GM19438 (cell line): ENCODE measurements around the gene AKAP6.

ENCODE experiments used
- ATAC-seq: cut with Tn5 transposase; IDR thresholded peaks from one replicate; pipeline ENCODE4 v1.9.1; 2021; ENCODE audit warnings: low read depth; ENCODE audit not compliant: unreplicated experiment

The AKAP6 gene

DNA sequence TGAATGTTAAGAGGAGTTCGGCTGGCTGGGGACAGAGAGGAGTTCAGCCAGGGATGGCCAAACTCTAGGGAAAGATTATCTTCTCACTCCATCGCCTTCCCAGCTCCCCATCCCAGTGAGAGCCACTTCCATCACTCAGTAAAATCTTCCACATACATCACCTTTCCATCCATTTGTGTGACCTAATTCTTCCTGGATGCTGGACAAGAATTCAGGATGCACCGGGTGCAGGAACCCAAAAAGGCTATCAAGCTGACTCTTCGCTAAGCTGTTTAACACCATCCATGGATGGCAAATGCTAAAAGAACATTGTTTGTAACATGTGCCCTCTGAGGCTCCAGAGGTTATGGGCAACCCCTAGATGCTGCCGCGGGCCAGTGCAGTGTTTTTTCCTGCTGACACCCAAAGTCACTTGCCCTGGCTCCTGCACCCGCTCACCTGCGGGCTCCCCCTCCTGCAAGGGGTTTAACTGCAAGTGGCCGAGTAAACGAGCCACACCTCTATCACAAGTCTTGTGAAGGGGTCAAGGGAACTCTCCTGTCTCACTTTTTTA, 393.6 kb downstream of the AKAP6 start:
- no peak for ATAC-seq

DNA sequence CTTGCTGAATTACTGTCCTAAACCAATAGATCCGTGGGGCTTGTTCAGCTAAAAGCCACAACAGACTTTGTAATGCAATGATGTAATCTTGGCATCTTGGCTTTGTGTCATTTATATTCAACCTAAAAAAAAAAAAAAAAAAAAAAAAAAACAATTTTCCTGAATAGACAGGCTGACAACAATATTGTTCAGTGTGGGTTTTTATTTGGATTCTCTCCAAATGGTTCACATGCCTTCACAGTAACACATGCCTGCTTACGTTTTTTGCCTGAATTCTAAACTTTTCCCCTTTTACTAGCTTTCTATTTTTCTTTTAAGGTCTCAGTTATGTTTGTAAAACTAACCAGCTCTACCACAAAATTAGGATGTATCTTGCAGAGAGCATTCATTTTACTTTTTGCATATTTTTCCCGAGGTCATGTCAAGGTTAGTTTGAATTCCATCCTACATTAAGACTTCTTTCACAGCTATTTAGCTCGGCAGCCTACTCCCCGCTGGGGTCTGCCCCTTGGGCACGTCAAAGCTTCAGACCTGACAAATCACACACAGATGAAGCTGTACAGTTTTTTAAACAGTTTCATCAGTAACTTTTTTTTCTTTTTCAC, 395.9 kb downstream of the AKAP6 start:
- ATAC-seq: no peak

DNA sequence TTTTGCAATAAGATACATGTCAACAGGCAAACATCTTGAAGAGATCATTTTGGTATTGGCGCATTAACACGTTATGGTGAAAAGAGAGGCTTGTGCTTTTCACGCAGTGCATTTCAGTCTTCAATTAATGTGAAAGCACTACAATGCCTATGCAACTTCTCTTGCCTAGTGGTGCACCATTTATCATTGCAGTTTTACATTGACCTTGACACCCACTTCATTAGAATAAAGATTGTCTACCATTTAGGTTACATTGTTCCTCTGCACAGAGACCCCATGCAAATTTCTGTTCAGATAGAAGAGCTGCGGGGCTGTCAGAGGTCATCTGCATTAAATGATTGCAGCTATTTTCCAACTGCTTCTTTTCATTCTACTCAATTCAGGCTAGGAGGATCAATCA, 397.4 kb downstream of the AKAP6 start:
- no peak for ATAC-seq

DNA sequence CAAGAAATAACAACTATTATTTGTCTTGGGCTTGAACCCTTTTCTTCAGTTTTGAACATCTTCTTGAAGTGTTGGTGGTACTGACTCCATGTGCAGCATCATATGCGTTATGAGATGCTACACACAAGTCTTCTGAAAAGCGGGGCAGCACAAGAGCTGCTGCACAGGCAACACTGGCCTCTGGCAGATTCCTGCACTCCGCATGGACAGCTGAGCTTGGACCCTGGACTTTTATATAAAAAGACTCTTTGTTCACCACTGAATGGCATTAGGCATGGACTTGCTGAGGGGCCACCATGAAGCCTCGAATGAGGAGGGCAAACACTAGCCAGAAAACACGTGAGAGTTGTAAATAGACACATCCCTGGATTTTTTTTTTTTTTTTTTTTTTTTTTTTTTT, 398.7 kb downstream of the AKAP6 start:
- no peak for ATAC-seq

DNA sequence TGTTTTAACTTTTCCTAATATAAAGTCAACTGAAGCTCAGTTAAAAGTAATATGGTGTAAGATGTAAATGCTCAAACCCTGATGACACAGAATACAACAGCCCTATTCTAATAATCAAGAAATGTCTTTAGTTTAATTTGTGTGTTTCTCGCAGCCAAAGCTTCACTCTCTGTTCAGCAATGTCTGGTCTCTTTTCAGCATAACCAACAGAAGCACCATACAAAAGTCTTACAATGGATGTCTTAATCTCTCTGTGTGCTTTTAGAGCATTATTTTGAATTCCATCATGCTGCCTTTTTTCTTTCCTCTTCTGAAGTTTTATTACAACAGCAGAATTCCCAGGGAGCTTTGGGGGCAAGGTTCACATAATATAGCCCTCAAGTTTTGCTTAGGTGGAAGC, 399.4 kb downstream of the AKAP6 start:
- no peak for ATAC-seq

DNA sequence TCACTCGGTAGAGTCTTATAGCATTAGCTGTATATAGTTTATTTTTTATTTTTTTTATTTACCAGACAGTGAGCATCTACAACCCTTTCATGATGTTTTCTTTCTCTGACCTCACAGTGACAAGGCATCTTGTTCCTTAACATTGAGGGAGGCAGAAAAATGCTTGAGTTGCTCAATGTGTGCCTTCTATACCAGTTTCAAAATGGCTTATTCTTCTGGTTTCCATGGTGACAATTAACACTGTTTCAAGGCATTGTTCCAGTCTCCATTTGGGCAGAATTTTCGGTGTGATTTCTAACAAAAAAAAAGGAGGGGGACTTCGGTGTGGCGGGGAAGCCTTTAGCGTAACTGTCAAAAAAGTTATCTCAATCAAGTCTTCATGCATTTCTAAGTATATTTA, 399.9 kb downstream of the AKAP6 start:
- ATAC-seq: no peak

DNA sequence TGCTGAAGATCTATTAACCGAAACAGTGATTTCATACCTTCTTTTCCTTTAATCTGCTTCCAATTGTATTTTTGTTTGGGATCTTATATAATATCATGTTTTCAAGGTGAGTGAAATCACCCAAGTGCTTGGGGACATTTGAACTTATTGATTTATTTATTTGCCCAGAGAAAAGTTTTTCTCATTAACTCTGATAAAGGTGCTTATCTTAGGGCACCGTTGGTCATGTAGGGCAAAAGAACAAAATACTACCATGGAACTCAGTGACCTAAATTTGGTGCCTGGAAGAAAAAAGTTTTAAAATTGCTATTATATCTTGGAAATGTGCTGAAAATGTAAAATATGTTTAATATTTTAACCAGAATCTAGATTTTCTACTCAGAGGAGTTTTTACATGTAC, 402.2 kb downstream of the AKAP6 start:
- ATAC-seq: no peak

DNA sequence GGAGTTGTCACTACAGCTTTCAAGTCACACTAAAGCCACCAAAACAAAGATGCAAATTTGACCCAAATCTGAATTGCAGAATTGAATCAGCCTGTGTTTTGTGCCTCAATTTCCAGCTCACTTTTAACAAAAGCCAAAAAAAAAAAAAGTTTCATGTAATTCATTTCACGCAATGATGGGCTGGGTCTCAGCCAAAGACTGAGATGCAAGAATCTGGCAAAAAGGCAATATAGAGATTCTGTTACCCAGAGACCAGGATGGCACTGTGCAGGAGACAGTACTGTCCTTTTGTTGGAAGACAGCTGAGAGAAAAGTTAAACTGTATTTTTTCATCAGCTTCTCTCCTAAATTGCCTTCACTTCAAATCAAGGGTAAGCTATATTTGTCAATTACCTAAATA, 403.9 kb downstream of the AKAP6 start:
- ATAC-seq: no peak

DNA sequence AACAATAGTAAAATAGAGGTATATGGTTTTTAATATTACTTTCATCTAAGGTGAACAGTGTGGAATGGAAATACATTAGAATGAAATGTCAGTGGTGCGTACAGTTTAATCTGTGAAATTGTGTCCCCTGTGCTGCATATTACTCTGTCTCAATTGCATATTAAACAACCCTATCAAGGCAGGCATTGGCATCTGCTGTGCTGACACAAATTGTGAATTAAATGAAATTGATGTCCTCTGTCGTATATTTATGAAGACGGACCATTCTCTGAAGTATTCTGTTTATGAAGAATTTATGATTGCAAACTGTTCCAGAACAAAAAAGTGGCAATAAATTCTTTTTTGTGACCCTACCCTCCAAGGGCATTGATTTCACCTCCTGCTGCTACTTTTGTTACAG, 405.2 kb downstream of the AKAP6 start:
- ATAC-seq: no peak

DNA sequence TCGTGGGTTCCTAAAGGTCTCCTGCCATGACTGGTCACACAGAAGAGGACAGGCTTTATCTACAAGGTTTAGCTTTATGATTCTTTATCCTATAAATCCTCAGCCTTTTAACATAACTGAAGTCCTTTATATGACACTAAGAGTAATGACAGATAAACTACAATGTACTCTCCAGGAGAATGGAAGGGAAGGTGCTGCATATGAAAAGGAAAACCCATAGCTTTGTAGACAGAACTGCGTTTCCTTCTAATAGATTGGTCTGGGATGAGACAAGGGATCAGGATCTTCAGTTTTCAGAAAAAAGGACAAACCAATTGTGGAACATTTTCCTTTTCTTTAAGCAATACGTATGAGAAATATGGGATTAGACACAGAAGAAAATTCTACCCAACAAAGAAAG, 408.5 kb downstream of the AKAP6 start:
- no peak for ATAC-seq

DNA sequence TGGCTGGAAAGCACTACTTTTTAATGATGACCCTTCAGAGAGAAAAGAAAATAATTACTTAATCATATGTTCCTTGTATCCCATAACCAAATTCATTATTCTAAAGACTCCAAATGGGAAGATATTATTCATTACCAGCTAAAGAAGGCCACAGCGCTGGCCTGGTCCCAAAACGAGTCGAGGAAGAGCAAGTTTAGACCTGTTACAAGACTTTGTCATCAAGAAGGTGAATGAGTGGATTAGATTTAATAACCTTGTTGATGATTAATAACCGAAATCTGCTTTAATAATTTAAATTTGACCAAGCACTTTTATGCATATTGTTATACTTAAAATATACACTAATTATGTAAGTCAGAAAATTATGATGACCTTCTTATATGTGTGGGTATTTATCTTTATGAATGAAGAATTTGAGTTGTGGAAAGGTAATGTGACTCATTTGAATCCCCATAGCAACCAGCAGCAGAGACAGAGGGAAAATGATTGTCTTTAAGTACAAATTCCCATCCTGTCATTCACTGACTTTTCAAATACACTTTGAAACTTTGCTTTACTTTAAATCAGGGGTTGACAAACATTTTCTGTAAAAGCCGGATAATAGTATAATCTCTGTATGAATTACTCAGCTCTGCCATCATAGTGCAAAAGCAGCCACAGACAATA, 409.2 kb downstream of the AKAP6 start:
- no peak for ATAC-seq

DNA sequence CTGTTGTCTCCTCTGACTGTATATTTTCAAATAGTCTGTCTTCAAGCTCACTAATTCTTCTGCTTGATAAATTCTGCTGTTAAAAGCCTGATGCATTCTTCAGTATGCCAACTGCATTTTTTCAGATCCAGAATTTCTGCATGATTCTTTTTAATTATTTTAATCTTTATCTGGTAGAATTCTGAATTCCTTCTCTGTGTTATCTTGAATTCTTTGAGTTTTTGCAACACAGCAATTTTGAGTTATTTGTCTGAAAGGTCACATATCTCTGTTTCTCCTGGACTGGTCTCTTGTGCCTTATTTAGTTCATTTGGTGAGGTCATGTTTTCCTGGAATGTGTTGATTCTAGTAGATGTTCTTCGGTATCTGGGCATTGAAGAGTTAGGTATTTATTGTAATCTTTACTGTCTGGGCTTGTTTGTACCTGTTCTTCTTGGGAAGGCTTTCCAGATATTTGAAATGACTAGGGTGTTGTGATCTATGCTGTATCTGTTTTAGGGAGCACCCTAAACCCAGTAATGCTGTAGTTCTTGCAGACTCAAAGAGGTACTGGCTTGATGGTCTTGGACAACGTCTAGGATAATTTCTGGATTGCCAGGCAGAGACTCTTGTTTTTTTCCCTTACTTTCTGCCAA, 415.8 kb downstream of the AKAP6 start:
- ATAC-seq: no peak

DNA sequence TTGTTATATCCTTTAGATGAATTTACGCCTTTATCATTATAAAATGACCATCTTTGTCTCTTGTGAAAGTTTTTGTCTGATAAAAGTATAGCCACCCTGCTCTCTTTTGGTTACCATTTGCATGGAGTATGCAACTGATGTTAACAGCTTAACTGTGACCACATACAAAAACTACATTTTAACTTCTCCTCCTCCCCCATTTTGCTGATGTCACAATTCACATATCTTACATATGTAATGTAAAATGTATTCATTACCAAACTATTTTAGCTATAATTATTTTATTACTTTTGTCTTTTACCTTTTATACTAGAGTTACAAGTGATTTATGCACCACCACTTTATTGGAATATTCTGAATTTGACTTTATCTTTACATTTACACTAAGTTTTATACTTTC, 425.1 kb downstream of the AKAP6 start:
- ATAC-seq: no peak

DNA sequence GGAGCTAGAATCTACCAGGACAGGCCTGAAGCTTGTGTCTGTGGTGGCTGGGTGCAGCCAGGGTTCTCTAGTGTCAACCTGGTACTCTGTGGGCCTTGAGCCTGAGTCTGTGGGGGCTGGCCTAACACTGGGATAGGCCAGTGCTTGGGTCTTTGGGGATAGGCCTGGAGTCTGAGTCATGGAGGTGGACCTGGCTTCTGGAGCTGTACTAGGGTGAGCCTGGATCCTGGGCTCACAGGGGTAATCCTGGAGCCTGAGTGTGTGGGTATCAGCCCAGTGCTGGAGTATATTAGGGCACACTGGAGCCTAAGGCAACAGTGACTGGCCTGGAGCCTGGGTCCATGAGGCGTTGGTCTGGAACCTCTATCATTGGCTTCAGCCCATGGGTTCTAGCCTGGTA, 427.1 kb downstream of the AKAP6 start:
- ATAC-seq: no peak

DNA sequence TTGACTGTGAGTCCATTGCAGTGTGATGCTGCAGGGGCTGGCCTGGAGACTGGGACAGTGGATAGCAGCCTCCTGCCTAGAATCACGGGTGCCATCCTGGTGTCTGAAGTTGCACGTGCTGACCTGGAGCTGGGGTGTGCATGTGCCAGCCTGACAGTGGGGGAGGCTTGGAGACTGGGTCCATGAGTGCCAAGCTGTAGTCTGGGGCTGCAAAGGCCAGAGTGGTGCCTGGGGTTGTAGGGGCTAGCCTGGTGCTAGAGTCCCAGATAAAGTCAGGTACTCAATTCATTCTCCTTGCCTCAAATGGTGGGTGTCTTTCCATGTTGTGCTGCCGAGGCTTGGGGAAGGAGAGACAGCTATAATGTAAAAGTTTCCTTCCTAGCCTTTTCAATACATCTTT, 427.7 kb downstream of the AKAP6 start:
- no peak for ATAC-seq

DNA sequence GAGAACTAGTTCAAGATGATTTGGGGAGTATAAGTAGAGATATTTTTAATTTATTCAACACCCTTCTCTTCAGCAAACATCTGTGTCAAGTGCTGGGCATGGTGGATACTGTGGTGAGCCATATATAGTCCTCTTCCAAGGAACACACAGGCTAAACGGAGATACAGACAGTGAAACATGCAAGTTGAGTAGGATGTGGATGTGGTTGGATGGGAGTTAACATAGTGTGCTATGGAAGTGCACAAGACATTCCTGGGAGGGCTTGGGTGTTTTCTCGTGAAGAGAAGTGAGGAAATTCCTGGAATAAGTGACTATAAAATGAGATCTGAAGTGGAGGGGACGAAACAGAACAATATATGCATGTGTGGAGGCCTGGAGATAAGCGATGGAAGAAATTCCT, 428.5 kb downstream of the AKAP6 start:
- ATAC-seq: no peak

DNA sequence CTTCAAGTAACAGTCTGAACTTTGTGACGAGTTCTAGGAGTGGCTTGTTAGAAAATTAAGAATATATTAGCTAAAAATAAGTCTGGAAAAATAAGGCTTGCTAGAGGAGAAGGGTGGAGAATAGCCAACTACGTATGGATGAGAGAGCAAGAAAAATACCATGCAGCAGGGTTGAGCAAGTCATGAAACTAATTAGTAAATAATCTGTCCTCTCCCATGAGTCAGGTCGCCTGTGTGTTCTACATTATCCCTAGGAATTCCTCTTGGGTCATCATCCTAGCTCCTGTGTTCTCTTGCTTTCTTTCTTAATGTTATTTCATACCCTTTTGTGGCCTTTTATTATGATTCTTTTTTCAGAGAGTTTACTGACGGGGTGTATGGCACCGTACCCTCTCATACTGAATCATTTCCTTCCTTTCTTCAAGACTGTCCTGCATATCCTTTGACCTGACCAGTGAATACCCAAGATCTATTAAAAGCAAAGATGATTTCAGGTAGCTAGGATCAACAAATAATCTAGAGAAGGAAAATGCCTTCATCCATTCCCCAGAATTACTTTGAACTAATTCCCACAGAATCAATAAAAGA, 432.4 kb downstream of the AKAP6 start:
- no peak for ATAC-seq

DNA sequence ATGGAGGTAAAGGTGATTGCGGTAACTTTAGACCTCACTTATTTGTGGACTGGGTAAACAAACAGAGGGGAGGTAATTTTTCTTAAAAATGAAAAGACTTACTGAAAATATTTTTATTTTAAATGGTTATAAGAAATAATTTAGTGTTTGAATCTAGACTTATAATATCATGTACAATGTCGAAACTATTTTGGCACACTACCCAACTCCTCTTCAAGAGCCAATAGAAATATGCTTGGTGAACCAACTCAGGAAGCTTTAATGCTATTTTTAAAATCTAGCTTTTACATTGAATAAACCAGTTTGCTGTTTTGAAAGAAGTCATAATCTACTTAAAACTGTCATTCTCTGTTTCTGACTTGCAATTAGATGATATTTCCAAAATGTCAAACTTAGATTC, 433.8 kb downstream of the AKAP6 start:
- ATAC-seq: no peak

DNA sequence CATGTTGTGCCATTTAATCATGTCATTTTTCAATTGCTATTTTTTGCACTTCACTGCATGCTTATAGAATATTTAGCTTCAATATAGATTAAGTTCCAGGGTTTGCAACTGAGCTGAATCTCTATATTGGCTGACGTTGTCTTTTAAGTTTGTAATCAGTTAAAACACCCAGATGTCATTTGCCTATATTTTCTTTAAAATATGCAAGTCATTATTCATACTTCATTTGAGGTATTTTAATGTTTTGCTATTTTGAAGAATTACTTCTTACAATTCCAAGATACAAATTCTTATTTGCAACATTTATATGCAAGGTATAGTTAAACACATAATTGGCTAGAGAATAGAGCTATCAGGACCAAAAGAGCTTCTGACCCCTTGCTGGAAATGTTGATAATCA, 434.6 kb downstream of the AKAP6 start:
- ATAC-seq: no peak

DNA sequence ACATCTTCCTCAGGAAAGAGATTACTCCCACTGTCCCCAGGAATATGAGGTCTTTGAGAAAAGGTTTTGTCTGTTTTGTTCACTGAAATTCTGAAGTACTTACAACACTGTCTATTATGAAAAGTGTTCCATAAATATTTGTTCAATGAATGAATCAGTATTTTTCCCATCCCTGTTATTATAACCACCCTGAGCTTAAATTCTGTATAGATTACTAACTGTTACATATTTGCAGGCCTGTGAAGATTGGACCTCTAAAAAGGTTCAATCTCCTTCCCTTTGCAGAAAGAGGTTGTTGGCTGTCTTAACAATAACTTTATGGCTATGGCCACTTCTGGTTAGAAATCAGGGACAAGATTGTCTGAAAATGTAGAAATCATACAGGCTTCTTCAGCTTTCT, 435.0 kb downstream of the AKAP6 start:
- ATAC-seq: no peak

DNA sequence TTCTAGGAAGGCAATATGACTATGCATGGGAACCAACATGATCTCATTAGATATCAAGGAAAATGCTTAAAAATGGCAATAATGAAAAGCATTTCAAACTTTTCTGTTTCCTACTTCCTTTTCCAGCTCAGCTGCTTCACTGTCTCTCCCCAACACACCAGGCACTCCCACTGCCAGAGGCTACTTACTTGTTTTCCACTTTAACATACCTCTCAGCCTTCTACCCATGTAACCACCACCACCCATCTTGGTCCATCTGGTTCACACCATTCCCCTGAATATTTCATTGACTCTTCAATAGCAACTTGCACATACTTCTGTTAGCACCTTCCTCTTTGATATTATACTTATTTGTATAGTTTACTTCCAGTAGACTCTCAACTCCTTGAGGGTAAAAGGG, 441.3 kb downstream of the AKAP6 start:
- no peak for ATAC-seq

DNA sequence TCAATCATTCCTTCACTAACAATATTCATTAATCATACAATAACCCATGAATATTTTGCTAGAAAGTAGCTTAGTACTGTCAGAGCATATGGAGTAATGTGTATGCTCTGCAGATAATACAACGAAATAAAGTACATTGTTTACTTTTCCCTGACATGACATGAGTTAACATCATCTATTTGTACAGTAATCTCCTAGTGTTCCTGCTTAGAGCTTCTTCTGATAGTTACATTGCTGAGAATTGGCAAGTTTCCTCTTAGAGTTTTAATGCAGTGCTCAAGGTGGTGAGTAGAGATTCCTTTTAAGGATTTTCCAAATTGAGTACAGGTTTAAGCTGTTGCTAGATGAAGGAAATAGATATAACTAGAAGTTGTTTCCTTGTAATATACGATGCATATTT, 445.1 kb downstream of the AKAP6 start:
- ATAC-seq: no peak
